Endothelial cell of umbilical vein (primary cell): ENCODE measurements around the gene ARHGEF33. TPM values are rescaled to one million over a fixed set of nuclear protein-coding genes. Genes with fewer than 3 reads are reported as not detected.

Experiments
- BruUV-seq: library from RNA; stranded (reverse); fragments of 400-500 nt; replicated peaks from 2 replicates; lab custom pipeline; 2021; lab: Mats Ljungman, UMichigan
- CTCF ChIA-PET: fragments of 300-600, 350-600 bp; sonication (Branson Sonifier 250); formaldehyde crosslinking; loops from one replicate; lab custom pipeline; 2021; ENCODE audit warnings: antibody characterized with exemption, inconsistent platforms; lab: Charles Lee
- POLR2A ChIA-PET: fragments of 300-600, 350-600 bp; sonication (Branson Sonifier 250); formaldehyde crosslinking; loops from one replicate; lab custom pipeline; 2021; ENCODE audit warnings: antibody characterized with exemption, inconsistent platforms; lab: Charles Lee
- DNase-seq: peaks from one replicate; pipeline ENCODE4 v3.0.0-alpha.2; 2011; ENCODE audit warnings: low read depth, low spot score
- FAIRE-seq: peaks from 2 replicates; lab custom pipeline; 2011; peaks lifted over from hg19 to GRCh38; lab: Jason Lieb, UNC
- H2AFZ ChIP-seq: 2 replicates; pipeline ENCODE4 v1.6.0; 2012; ENCODE audit warnings: low read depth, low read length, control low read depth, inconsistent platforms
- H3K27ac ChIP-seq: 2 replicates; pipeline ENCODE4 v1.5.1; 2011; ENCODE audit warnings: low read depth, mild to moderate bottlenecking, control low read depth, low read length, moderate library complexity; ENCODE audit not compliant: insufficient read depth
- H3K27me3 ChIP-seq, 2 experiments: 2 replicates each; pipeline versions ENCODE4 v1.6.0 to v1.6.1; 2011; ENCODE audit warnings: low read length in 2 of 2, mixed read lengths in 1 of 2; ENCODE audit not compliant: control insufficient read depth in 2 of 2, insufficient read depth in 2 of 2
- H3K36me3 ChIP-seq, 2 experiments: 2 replicates in 1 of 2; 3 replicates in 1 of 2; pipeline ENCODE4 v1.5.1; 2011; ENCODE audit warnings: low read length in 2 of 2, mild to moderate bottlenecking in 1 of 2, moderate library complexity in 1 of 2; ENCODE audit not compliant: control insufficient read depth in 2 of 2, insufficient read depth in 2 of 2; ENCODE audit errors: extremely low read depth in 1 of 2
- H3K4me1 ChIP-seq: 3 replicates; pipeline ENCODE4 v1.5.1; 2011; ENCODE audit warnings: mild to moderate bottlenecking, low read length; ENCODE audit not compliant: control insufficient read depth, insufficient read depth; ENCODE audit errors: extremely low read depth
- H3K4me2 ChIP-seq: 2 replicates; pipeline ENCODE4 v1.6.1; 2011; ENCODE audit warnings: low read length, control low read depth, mixed read lengths; ENCODE audit not compliant: insufficient read depth
- H3K4me3 ChIP-seq, 3 experiments: fragments of 200-600 bp in 1 of 3; sonication (generic), shearing (Covaris generic) in 1 of 3; replicated peaks in 1 of 3; 2 replicates each; pipeline ENCODE4 v1.5.1; 2011 to 2016; ENCODE audit warnings: control low read depth in 3 of 3, low read length in 3 of 3, mild to moderate bottlenecking in 2 of 3, inconsistent platforms in 1 of 3, low read depth in 1 of 3, moderate library complexity in 1 of 3; ENCODE audit not compliant: insufficient read depth in 1 of 3
- H3K79me2 ChIP-seq: 2 replicates; pipeline ENCODE4 v1.6.0; 2012; ENCODE audit warnings: low read length, inconsistent platforms; ENCODE audit not compliant: control insufficient read depth, insufficient read depth
- H3K9ac ChIP-seq: replicated peaks from 2 replicates; pipeline ENCODE3; 2011; ENCODE audit warnings: low read length, control low read depth; ENCODE audit not compliant: insufficient read depth; ENCODE audit errors: extremely low read depth
- H3K9me1 ChIP-seq: replicated peaks from 3 replicates; pipeline ENCODE4 v1.6.0; 2011; ENCODE audit warnings: mild to moderate bottlenecking, low read length; ENCODE audit not compliant: control insufficient read depth, insufficient read depth; ENCODE audit errors: extremely low read depth
- H3K9me3 ChIP-seq: replicated peaks from 2 replicates; pipeline ENCODE4 v1.5.1; 2012; ENCODE audit warnings: low read length, inconsistent platforms; ENCODE audit not compliant: control insufficient read depth, insufficient read depth
- H4K20me1 ChIP-seq: replicated peaks from 2 replicates; pipeline ENCODE3; 2011; ENCODE audit warnings: mild to moderate bottlenecking, low read length; ENCODE audit not compliant: control insufficient read depth, insufficient read depth; ENCODE audit errors: extremely low read depth
- EZH2 ChIP-seq: IDR thresholded peaks from 2 replicates; pipeline ENCODE4 v1.6.1; 2012; ENCODE audit warnings: borderline replicate concordance, low read depth, mild to moderate bottlenecking, moderate library complexity, low read length, inconsistent platforms; ENCODE audit not compliant: severe bottlenecking
- FOS ChIP-seq: IDR thresholded peaks from 2 replicates; pipeline ENCODE4 v1.6.1; 2011; ENCODE audit warnings: mild to moderate bottlenecking, low read length, moderate library complexity, borderline replicate concordance; ENCODE audit not compliant: insufficient read depth
- GATA2 ChIP-seq: IDR thresholded peaks from 2 replicates; pipeline ENCODE4 v1.7.0; 2011; ENCODE audit warnings: low read depth, mild to moderate bottlenecking, moderate library complexity, mixed read lengths, low read length; ENCODE audit not compliant: insufficient read length, insufficient read depth
- JUN ChIP-seq: IDR thresholded peaks from 2 replicates; pipeline ENCODE4 v1.6.1; 2011; ENCODE audit warnings: borderline replicate concordance, low read depth; ENCODE audit not compliant: insufficient read length, insufficient read depth
- MYC ChIP-seq: IDR thresholded peaks from one replicate; pipeline ENCODE4 v1.6.1; 2011; ENCODE audit warnings: mild to moderate bottlenecking, low read depth, low read length
- POLR2A ChIP-seq: IDR thresholded peaks from 2 replicates; pipeline ENCODE4 v1.6.1; 2012; ENCODE audit warnings: low read depth, mild to moderate bottlenecking, control low read depth, low read length
- POLR2AphosphoS5 ChIP-seq: IDR thresholded peaks from 2 replicates; pipeline ENCODE4 v1.6.1; 2012; ENCODE audit warnings: low read depth, mild to moderate bottlenecking, control low read depth, low read length, moderate library complexity; ENCODE audit not compliant: insufficient read depth
- dilution Hi-C: fragments of 300-500 bp; cut with MboI; formaldehyde crosslinking; loops from one replicate; pipeline ENCODE4 v1.15.0; 2019; ENCODE audit warnings: low sequenced_read_pairs; ENCODE audit not compliant: extremely low pct_ligation_motif_present
- intact Hi-C: fragments of 100-400 bp; cut with micrococcal nuclease; formaldehyde crosslinking; loops from one replicate; pipeline ENCODE4 v1.10.0; 2022
- polyA plus RNA-seq, 4 experiments: library from polyadenylated mRNA; depleted of rRNA in 3 of 4; stranded (reverse) in 3 of 4; unstranded in 1 of 4; fragments of >200 nt; gene quantifications; 2 replicates each; pipeline versions ENCODE4 v1.2.1 to v1.2.3, GENCODE V29; 2011 to 2012; ENCODE audit warnings: missing spikeins in 1 of 4
- total RNA-seq: library from RNA; stranded (reverse); gene quantifications from 2 replicates; pipeline ENCODE4 v1.2.3, GENCODE V29; 2021
- TF ChIP-seq, protein P1 (sequence below), 2 donors: IDR thresholded peaks; 1 replicate in 1 of 2; 2 replicates in 1 of 2; pipeline ENCODE4 v1.5.1; 2011; ENCODE audit warnings: low read length in 2 of 2, mild to moderate bottlenecking in 2 of 2, moderate library complexity in 2 of 2, control low read depth in 1 of 2, inconsistent platforms in 1 of 2, low read depth in 1 of 2; ENCODE audit not compliant: insufficient read depth in 1 of 2; ENCODE audit errors: extremely low read depth in 1 of 2
- TF ChIP-seq, protein P2 (sequence below): IDR thresholded peaks from 2 replicates; pipeline ENCODE4 v1.6.1; 2011; ENCODE audit not compliant: insufficient read depth, insufficient read length

Gene ARHGEF33
- total and polyA plus RNA-seq, 2 donors (not counting 3 experiments of a cell fraction or from before 2014, with no cell fraction given): 0.15 to 0.18 TPM

GRCh38 chr2:39013871-39014270 lies 124.2 kb downstream of the ARHGEF33 start:
- DNase-seq: no peak
- CTCF ChIA-PET: no interaction called here
- Histone ChIP-seq H3K9me3 (no peaks in the 10 kb centered on the region), H3K4me3 (no peak overlapping the region), H4K20me1 (no peaks in the 10 kb centered on the region), H3K27me3 (no peaks in the 10 kb centered on the region), H3K79me2 (no peaks in the 10 kb centered on the region), H3K27ac (no peak overlapping the region), H3K36me3 (no peaks in the 10 kb centered on the region), H3K4me2 (no peak overlapping the region), H2AFZ (no peak overlapping the region), H3K9me1 (no peaks in the 10 kb centered on the region), H3K4me1 (no peaks in the 10 kb centered on the region), H3K9ac (no peak overlapping the region)
- dilution Hi-C loops (no loop called here), intact Hi-C loops (no loop called here)
- FAIRE-seq: no peak
- no peak for TF ChIP-seq POLR2AphosphoS5
- BruUV-seq: no TSS peak
- POLR2A ChIA-PET: no interaction called here

DNA sequence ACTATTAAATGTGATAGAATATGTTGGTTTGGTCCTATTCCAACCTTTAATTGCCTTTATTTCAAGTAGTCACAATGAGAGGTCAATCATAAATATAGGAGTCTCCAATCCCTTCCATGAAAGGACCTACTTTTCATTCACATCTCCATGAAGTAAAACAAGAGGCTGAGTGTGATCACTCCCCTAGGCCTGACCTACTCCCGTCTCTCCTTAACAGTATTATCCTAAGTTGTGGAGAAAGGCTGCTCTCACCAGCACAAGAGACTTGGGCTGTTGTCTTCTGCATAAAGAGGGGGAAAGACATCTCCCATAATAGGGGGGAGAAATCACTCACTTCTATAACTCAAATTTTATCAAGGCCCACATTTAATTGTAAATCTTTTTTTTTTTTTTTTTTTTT lies 125.7 kb downstream of the ARHGEF33 start:
- H3K9me1 ChIP-seq: no peaks in the 10 kb centered on the region
- ChIA-PET POLR2A (no interaction called here), CTCF (no interaction called here)
- no peak overlapping the region for H3K4me2 ChIP-seq
- H3K27me3 ChIP-seq: no peaks in the 10 kb centered on the region
- no peaks in the 10 kb centered on the region for H3K36me3 ChIP-seq
- BruUV-seq: no TSS peak
- H3K9ac ChIP-seq: no peak overlapping the region
- no peaks in the 10 kb centered on the region for H4K20me1 ChIP-seq
- H3K27ac ChIP-seq: no peak overlapping the region
- no peak overlapping the region for H2AFZ ChIP-seq
- no peak for FAIRE-seq
- no peaks in the 10 kb centered on the region for H3K79me2 ChIP-seq
- TF ChIP-seq POLR2AphosphoS5: no peak
- TF ChIP-seq GATA2: no peak
- TF ChIP-seq, protein P1, sequence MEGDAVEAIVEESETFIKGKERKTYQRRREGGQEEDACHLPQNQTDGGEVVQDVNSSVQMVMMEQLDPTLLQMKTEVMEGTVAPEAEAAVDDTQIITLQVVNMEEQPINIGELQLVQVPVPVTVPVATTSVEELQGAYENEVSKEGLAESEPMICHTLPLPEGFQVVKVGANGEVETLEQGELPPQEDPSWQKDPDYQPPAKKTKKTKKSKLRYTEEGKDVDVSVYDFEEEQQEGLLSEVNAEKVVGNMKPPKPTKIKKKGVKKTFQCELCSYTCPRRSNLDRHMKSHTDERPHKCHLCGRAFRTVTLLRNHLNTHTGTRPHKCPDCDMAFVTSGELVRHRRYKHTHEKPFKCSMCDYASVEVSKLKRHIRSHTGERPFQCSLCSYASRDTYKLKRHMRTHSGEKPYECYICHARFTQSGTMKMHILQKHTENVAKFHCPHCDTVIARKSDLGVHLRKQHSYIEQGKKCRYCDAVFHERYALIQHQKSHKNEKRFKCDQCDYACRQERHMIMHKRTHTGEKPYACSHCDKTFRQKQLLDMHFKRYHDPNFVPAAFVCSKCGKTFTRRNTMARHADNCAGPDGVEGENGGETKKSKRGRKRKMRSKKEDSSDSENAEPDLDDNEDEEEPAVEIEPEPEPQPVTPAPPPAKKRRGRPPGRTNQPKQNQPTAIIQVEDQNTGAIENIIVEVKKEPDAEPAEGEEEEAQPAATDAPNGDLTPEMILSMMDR (IDR thresholded peaks at IDR 0.05; ENCODE audit: extremely low read depth in 1 of 2, insufficient read depth in 1 of 2, low read depth in 1 of 2, low read length in 2 of 2): no peak
- TF ChIP-seq FOS: no peak
- TF ChIP-seq, protein P2, sequence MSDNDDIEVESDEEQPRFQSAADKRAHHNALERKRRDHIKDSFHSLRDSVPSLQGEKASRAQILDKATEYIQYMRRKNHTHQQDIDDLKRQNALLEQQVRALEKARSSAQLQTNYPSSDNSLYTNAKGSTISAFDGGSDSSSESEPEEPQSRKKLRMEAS: no peak
- TF ChIP-seq MYC: no peak
- TF ChIP-seq POLR2A: no peak
- no peak for TF ChIP-seq EZH2
- no peak for TF ChIP-seq JUN
- H3K9me3 ChIP-seq: no peaks in the 10 kb centered on the region
- intact Hi-C loops (no loop called here), dilution Hi-C loops (no loop called here)
- no peaks in the 10 kb centered on the region for H3K4me1 ChIP-seq
- no peak for DNase-seq
- H3K4me3 ChIP-seq: no peak overlapping the region
